Activated T-helper 1 cell treated with anti-CD3 and anti-CD28 coated beads, Interleukin-2, amount 50 U/mL, for 16 hours (primary cell): ENCODE data around the gene CCDC81.
"Not testable (repeated sequence)": the region's sequence is repeated elsewhere in the genome, so short reads cannot be mapped to it uniquely, and the experiment has no call there.

Experiments used
- DNase-seq, 2 donors: peaks; one replicate each; pipeline ENCODE4 v3.0.0-alpha.2; 2020; ENCODE audit warnings: low read depth in 1 of 2, low spot score in 1 of 2

Gene CCDC81

GRCh38 chr11:86386746-86387145 is 12.1 kb downstream of the CCDC81 start:
- no peak for DNase-seq

DNA sequence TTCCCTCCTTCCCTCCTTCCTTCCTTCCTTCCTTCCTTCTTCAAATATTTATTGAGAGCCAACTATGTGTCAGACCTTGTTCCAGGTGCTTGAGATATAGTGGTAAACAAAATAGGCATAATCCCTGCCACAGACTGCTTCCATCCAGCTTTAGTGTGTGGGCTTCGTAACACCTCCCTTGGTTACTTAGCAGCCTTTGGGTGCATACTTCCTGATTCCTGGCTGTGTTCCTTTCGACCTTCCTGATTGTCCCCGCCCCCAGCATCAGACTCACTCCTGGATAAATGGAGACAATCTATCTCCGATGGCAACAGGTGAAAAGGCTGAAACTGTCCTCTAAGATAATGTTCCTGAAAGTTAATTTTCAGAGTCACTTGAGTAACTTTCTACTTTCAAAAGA is 13.5 kb downstream of the CCDC81 start:
- DNase-seq, result no peak

GRCh38 chr11:86390487-86390886 is 15.8 kb downstream of the CCDC81 start:
- DNase-seq, result no peak

DNA sequence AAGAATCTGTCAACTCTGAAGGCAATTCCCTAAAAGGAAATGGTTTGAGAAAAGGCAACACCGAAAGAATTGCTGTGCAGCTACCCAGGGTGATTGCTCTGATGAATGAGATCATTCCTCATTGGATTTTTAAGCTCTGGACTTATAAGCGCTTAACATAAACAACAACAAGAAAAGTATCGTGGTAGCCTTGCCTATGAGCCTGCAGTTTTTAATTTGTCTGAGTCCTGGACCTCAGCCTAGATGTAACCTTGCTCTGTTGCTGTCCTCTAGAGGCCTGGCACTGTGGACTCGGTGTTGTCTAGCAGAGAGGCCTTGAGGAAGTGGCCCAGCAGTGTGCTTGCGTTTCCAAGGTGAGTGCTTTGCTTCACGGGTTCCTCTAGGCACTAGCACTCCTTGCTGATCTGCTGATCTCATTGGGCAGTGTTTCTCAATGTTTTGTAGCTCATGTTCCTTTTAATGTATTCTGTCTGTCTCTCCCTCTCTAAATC is 20.4 kb downstream of the CCDC81 start:
- DNase-seq, result no peak

DNA sequence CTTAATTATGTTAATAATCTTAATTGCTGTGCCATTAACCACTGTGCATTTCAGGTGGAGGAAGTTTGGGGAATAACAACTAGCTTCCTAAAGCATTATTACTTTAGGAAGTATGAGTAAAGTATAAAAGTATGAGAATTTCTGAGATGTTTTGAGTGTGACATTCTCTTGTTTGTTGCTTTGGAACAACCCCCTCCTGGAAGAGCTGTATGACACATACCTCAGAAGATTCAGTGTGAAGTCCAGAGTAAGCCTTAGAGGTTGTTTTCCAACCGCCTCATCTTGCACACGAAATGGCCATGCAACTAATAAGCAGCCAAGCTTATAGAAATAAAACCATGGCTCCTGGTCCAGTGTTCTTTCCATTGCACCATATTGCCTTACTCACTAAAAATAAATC is 21.7 kb downstream of the CCDC81 start:
- DNase-seq, result no peak

DNA sequence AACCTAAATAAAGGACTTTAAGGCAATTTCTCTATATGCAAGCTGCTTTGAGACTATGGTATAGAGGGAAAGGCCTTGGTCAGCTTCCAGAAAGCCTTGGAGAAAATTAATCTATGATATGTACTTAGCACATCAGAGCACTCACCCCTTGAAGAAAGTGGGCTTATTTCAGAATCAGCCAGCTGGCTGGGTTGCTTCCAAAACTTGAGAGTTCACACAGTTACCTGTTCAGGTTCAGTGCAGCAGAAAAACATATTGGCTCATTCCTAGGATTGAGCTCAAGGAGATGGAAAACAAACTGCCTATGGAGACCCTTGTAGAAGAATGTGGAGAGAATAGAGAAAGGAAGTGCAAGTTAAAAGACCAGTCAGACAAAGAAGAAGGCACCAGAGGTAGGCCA is 22.7 kb downstream of the CCDC81 start:
- no peak for DNase-seq

DNA sequence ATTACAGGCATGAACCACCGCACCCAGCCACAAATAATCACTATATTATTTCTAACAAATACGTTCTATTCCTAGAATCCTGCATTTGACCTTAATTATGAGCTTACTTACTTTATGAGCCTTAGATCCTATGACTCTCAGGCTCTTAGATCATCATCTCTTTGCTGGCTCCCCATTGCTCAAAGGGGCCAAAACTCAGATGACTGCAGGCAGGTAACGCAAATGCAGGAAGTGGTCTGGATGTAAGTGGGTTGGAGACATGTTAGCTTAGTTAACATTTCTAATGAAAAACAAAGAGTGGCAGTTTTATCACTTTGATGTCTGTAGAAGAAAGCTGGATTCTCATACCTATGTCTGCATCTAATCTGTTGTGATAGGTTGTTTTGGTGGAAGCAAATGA is 23.4 kb downstream of the CCDC81 start:
- no peak for DNase-seq

- DNase-seq, result no peak
These were observed 28.8 kb downstream of the CCDC81 start for GRCh38 chr11:86403458-86403857.

DNA sequence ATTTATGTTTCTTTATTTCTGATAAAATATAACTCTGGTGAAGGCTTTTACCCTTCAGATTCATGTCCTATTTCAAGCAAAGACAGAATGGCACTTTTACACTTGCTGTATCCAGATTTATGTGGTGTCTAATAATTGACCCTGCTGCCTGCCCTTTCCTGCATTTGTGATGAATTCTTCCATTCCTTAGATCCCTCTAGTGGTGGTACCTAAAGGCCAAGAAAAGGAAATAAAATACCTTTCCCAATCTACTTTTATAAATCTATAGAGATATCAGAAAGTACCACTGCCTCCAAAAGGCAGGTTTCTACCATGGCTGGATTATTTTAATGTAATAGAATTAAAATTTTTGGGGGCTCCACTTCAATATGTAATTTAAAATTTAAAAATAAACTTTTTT is 34.2 kb downstream of the CCDC81 start:
- DNase-seq, result no peak

DNA sequence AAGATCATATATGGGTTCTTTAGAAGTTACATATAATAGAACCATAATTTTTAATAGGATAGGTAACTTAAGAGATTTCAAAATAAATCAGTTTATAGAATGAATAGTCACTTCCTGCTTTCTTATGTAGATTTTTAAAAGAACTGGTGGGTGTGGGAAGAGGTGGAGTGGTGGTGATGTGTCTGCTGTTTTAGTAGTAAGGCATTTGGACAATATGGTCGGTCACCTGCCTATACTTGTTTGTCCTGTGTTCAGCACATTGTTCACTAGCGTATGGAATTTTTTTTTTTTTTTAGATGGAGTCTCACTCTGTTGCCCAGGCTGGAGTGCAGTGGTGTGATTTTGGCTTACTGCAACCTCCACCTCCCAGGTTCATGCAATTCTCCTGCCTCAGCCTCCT is 39.3 kb downstream of the CCDC81 start:
- no peak for DNase-seq

- no peak for DNase-seq
These were observed 40.3 kb downstream of the CCDC81 start for GRCh38 chr11:86415026-86415425.

GRCh38 chr11:86416494-86416893 is 41.8 kb downstream of the CCDC81 start:
- DNase-seq, result no peak

GRCh38 chr11:86416951-86417350 is 42.3 kb downstream of the CCDC81 start:
- not testable (repeated sequence) for DNase-seq

DNA sequence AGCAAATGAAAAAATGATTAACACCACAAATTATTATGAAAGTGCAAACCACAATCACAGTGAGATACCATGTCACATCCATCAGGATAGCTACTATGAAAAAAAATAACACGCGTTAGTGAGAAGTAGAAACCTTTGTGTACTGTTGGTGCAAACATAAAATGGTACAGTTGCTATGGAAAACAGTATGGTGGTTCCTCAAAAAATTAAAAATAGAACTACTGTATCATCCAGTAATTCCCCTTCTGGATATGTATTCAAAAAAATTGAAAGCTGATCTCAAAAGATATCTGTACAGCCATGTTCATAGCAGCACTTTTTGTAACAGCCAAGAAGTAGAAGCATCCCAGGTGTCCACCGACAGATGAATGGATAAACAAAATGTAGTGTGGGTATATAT is 43.4 kb downstream of the CCDC81 start:
- DNase-seq, result no peak

DNA sequence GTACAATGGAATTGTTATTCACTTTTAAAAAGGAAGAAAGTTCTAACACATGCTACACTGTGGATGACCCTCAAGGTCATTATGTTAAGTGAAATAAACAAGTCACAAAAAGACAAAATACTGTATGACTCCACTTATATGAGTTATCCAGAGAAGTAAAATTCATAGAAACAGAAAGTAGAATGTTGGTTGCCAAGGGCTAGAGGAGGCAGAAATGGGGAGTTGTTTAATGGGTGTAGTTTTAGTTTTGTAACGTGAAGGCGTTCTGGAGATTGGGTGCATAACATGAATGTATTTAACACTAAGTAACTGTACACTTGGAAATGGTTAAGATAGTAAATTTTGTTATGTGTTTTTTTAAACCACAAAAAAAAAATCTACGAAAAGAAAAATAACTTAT is 43.8 kb downstream of the CCDC81 start:
- no peak for DNase-seq

GRCh38 chr11:86418917-86419316 is 44.2 kb downstream of the CCDC81 start:
- DNase-seq, result no peak

GRCh38 chr11:86421946-86422345 is 47.3 kb downstream of the CCDC81 start:
- DNase-seq, result no peak

DNA sequence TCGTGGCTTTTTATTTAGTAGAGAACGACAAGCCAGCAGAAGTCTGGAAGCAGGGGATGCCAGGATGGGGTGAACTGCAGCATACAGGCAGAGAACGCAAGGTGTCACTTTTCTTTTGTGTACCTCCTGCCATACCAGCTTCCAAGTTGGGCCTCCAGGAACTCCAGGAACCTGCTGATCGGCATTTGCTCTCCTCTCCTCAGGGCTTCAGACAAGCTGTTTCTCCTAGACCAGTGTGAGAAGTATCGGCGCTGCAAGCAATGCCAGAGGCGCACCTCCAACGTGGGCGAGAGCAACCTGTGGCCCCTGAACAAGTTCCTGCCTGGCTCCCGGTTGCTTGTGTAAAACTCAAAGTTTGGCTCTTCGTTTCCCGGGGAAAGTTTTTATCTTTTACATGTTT is 47.7 kb downstream of the CCDC81 start:
- DNase-seq, result no peak

GRCh38 chr11:86423488-86423887 is 48.8 kb downstream of the CCDC81 start:
- not testable (repeated sequence) for DNase-seq

DNA sequence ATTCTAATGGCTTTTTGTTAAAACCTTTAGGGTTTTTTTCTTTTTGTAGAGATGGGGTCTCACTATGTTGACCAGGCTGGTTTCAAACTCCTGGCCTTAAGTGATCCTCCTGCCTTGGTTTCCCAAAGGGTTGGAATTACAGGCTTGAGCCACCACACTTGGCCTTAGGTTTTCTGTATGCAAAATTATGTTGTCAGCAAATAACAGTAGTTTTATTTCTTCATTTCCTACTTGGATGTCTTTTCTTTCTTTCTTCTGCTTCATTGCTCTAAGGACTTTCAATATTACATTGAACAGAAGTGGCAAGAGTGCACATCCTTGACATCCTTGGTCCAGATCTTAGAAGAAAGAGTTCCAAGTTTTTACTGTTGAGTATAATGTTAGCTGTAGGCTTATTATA is 52.8 kb downstream of the CCDC81 start:
- no peak for DNase-seq

DNA sequence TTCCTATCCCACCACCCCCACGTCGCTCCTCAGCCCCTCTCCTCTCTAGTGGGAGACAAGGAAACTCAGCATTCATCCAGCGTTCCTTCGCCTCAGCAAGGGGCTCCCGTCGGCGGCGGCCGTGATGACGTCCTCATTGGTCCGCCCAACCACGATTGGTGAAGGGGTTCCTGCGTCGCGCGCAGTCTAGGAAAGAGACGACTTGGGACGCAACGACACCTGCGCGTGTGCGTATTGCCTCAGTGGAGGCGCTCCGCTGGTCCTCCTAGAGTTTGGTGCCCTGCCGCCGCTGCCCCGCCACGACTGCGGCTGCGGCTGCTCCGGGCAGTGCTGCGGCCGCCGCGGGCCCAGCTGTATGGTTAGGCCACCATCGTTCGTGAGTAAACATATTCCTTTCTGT is 56.6 kb downstream of the CCDC81 start:
- DNase-seq, result no peak

GRCh38 chr11:86433361-86434095 is 58.8 kb downstream of the CCDC81 start:
- not testable (repeated sequence) for DNase-seq

DNA sequence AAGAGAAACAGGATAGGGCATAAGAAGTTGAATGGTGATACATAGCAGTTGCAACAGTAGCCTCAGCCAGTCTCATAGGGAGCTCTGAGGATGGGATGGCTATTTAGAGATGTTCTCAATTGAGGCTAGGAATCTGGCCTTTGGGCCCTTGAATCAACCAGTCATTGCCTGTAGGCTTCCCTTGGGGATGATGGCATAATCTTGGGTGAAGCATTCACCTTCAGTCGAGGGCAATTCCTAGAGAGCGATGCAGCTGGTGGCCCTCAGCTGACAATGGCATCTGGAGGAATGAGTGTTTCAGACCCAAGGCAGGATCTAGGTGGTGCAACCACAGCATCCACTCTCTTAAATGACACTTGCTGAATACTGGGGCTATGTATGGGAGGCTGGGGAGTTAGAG is 61.0 kb downstream of the CCDC81 start:
- DNase-seq, result no peak
